T-helper 1 cell treated with Interleukin-12 subunit alpha and Interleukin-12 subunit beta and Interleukin-4 antibody, amounts not matched to agents 30 ng/mL and 1 ng/mL, for 36 hours (primary cell): ENCODE measurements around the gene MAP7D3. TPM values are rescaled to one million over a fixed set of nuclear protein-coding genes. Genes with fewer than 3 reads are reported as not detected.

Source experiments
- intact Hi-C: fragments of 100-400 bp; cut with micrococcal nuclease; formaldehyde crosslinking; loops from one replicate; pipeline ENCODE4 v1.15.1; 2024
- total RNA-seq: library from RNA; stranded (reverse); gene quantifications from 2 replicates; pipeline ENCODE4 v1.2.3, GENCODE V29; 2022

The MAP7D3 gene
- total RNA-seq, 1 donor from 2014 or later = 17.2 TPM

DNA sequence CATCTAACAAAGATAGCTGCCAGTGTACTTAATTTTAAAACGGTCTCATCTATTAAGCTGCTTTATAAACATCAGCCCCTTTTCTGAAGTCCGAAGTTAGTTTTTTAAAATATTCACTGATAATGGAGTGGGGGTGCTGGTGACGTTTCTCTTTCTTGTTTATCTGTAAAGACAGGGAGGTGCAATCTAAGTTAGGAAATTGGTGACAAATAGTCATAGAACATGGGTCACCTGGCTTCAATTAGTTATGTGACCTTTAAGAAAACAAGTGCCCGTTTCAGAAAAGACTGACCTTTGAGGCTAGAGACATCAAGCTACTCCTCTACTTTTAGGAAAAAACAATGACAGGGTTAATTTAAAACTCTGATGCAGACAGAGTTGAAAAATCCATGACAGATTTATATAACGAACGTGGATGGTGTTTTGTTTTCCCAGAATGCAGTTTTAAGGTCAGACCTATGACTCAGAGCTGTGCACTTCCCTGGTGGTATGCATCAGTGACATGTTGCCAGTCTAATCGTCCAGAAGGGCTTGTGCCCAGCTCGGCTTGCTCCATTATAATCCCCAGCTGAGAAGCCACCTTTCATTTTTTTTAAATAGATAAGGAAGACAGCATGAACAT is 65.7 kb downstream of the MAP7D3 start:
- intact Hi-C loops = no loop called here

DNA sequence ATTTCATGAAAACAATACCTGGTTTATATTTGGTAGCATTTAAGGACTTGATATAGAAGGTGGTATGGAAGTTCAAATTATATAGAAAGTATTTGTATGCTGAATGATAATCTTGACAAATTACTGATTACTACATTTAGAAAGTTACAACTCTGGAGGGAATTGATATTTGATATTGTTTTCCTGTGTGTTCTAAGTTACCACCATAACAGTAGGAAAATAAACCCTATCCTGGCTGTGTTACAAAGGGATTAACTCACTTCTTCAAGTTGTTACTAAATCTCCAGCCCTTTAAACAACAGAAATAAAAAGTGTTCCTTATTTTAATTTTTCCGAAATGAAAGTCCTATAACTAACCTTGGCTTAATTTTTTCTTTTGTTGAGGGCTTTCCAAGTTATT is 67.3 kb downstream of the MAP7D3 start:
- intact Hi-C loops = no loop called here

- intact Hi-C loops = no loop called here
These were observed 68.0 kb downstream of the MAP7D3 start for GRCh38 chrX:136183172-136183571.

DNA sequence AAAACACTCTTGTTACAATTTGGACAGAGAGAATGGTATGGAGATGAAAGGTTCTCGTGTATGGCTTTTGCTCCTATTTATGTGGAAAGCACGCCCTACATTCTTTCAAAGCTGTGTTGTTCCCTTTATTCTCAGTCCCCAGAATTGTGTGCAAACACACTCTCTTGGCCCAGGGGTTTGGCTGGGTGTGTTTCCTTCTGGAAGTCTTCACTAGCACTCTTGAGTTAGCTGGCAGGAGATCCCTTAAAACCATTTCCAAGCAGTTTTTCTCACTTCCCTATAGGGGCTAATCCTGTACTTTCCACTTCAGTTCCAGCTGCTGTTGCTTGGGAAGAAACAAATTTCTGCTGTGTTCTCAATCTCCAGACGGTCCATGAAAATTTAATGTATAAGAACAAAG is 68.8 kb downstream of the MAP7D3 start:
- intact Hi-C loops = no loop called here

DNA sequence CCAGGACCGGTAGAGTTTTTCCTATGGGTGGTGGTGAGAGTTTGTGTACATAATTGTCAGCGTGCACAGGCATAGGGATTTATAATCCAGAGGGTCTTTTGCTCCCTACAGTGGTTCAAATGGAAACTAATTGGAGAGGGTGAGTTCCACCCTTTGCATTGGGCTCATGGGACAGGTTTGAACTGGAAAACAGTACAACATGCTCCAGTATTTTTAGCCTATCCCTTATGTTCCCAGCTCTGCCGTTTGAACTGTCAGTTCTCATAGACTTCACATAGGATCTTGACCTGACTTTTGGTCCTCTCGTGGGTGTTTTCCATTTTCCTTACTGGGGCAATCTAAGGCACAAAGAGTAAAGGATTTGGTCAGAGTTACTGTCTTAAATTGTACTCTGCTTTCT is 72.1 kb downstream of the MAP7D3 start:
- intact Hi-C loops = no loop called here

GRCh38 chrX:136176399-136176825 is 74.8 kb downstream of the MAP7D3 start:
- intact Hi-C loops = no loop called here

DNA sequence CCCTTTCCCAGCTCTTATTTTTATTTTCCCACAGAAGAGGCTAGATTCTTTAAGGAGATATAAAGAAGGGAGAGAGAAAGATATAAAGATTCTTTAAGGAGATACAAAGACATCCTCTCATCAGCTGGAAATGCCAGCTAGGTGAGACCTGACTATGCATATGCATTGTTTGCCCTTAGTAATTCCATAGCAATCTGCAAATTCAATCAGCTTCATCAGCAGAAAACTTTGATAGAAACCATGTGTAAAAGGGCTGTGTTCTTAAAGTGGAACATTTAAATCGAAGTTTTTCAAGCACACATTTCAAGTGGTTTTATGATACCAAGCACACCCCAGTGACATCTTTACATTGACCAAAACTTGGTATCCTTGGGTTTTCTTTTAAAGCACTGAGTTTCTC is 79.8 kb downstream of the MAP7D3 start:
- intact Hi-C loops = no loop called here

- intact Hi-C loops = no loop called here
These were observed 80.9 kb downstream of the MAP7D3 start for GRCh38 chrX:136170139-136170800.

- intact Hi-C loops = loop anchor here (10.0 kb wide), 1 partner anchor 526 kb away; no protein-coding TSS in a partner anchor
These were observed 82.1 kb downstream of the MAP7D3 start for GRCh38 chrX:136168929-136169735.

DNA sequence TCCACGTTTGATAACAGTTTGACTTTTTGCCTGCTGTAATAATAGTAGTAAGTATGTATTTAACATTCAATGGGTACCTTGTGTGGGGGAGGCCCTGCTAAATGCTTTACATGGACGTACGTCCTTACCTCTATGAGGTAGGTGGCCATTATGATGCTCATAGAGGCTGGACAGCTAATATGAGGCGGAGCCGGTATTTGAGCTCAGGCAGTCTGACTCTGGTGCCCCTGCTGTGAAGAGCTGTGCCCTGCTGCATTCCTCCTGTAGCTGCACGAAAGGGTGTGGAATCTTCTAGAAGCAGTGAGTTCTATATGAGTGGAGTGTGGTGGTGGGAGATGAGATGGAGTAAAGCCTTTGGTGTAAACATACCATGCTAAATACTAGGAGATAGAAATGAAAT is 83.2 kb downstream of the MAP7D3 start:
- intact Hi-C loops = loop anchor here (2.0 to 10.0 kb wide), 2 partner anchors 33 to 527 kb away; no protein-coding TSS in a partner anchor

DNA sequence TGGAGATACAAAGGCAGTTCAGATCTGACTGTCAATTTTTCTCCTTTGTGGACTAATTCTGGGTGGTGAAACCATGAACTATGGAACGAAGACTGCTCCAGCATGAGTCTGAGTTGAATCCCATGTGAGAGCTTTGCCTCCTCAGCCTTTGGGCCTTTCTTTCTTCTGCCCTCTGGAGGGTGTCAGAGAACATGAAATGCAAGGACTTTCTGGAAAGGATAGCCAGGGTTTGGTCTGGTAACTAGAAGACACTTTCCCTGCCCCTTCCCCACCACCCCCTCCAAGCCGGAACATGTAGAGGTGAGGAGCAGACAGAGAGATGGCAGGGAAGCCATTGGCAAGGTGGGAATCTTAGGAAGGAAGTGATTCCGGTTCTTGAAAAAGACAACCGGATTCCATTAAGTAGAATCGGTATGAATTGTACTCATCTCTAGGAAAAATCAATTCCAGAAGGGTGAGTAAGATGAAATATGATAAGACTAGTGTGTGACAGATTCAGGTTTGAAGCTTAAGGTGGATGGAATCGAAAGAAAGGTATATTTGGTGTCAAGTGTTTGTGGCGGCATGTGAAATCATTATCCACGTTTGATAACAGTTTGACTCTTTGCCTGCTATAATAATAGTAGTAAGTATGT is 84.9 kb downstream of the MAP7D3 start:
- intact Hi-C loops = loop anchor here (1.0 to 10.0 kb wide), 3 partner anchors 34 to 528 kb away; no protein-coding TSS in a partner anchor

GRCh38 chrX:136165406-136165805 is 85.8 kb downstream of the MAP7D3 start:
- intact Hi-C loops = loop anchor here (10.0 kb wide), 1 partner anchor 529 kb away; no protein-coding TSS in a partner anchor

- intact Hi-C loops = loop anchor here (1.0 to 10.0 kb wide), 3 partner anchors 17 to 531 kb away; partner anchors contain the start of gene FHL1
These were observed 87.5 kb downstream of the MAP7D3 start for GRCh38 chrX:136163689-136164088.

Other genes starting within 250 kb of the MAP7D3 start
- 11.7 and 15.2 TPM in 2 replicates for gene FHL1, start 103.9 kb downstream of the MAP7D3 start, total RNA-seq
- not detected in 2 replicates for gene ADGRG4, start 49.6 kb upstream of the MAP7D3 start, total RNA-seq
- not detected in 2 replicates for gene BRS3, start 236.5 kb upstream of the MAP7D3 start, total RNA-seq
- 62.0 and 63.5 TPM in 2 replicates for gene HTATSF1, start 246.2 kb upstream of the MAP7D3 start, total RNA-seq